ENCODE results near the gene PDGFRA. TPM values are rescaled to one million over a fixed set of nuclear protein-coding genes. Genes with fewer than 3 reads are reported as not detected.

Gene PDGFRA
- total RNA-seq: 152 and 220 TPM in 2 replicates

DNA sequence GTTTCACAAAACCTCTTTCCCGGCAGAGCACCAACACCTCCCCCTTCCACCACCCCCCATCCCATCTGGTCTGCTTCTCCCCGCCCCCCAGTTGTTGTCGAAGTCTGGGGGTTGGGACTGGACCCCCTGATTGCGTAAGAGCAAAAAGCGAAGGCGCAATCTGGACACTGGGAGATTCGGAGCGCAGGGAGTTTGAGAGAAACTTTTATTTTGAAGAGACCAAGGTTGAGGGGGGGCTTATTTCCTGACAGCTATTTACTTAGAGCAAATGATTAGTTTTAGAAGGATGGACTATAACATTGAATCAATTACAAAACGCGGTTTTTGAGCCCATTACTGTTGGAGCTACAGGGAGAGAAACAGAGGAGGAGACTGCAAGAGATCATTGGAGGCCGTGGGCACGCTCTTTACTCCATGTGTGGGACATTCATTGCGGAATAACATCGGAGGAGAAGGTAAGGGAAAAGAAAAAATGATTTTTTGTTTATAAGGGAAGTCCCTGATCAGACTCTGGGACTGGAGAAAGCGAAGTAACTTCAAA is at the start of gene PDGFRA:
Gene PDGFRA, plus strand, starts transcription at position 333 of the 541 bp plus-strand sequence. CDS start 29,476 bp downstream, outside the sequence.

Other genes with a start within 250 kb of the PDGFRA start
- 43.9 and 50.0 TPM in 2 replicates for gene CHIC2, start 164.7 kb upstream of the PDGFRA start, total RNA-seq
- gene GSX2, start 129.1 kb upstream of the PDGFRA start, total RNA-seq: 0.12 TPM in 1 of 2 replicates, not detected in the other